Natural killer cell (primary cell): ENCODE results near the gene FGD4. TPM values are rescaled to one million over a fixed set of nuclear protein-coding genes. Genes with fewer than 3 reads are reported as not detected.

Source experiments
- ATAC-seq, 3 donors: fragments of 150-1000 bp in 2 of 3; fragments of 200-7000 bp in 1 of 3; cut with Tn5 transposase; 1 replicate in 1 of 3; 2 replicates in 2 of 3; pipeline ENCODE4 v1.10.0; 2021; ENCODE audit warnings: mild to moderate bottlenecking in 2 of 3, moderate library complexity in 2 of 3
- DNase-seq, 2 donors: peaks; one replicate each; pipeline versions ENCODE4 v3.0.0 to v3.0.0-alpha.2; 2013 to 2021; ENCODE audit warnings: mixed read lengths in 1 of 2
- H3K27ac ChIP-seq: one replicate; pipeline ENCODE4 v1.5.1; 2013; ENCODE audit warnings: mild to moderate bottlenecking, low read length
- H3K27me3 ChIP-seq: one replicate; pipeline ENCODE4 v1.6.1; 2013; ENCODE audit warnings: low read length; ENCODE audit not compliant: control insufficient read depth, insufficient read depth
- H3K36me3 ChIP-seq: one replicate; pipeline ENCODE4 v1.6.1; 2013; ENCODE audit warnings: low read length; ENCODE audit not compliant: control insufficient read depth, insufficient read depth
- H3K4me1 ChIP-seq: one replicate; pipeline ENCODE4 v1.6.1; 2013; ENCODE audit warnings: low read length; ENCODE audit not compliant: control insufficient read depth, insufficient read depth
- H3K4me3 ChIP-seq: one replicate; pipeline ENCODE4 v1.5.1; 2013; ENCODE audit warnings: low read length
- H3K9me3 ChIP-seq: one replicate; pipeline ENCODE4 v1.6.1; 2013; ENCODE audit warnings: low read length; ENCODE audit not compliant: control insufficient read depth, insufficient read depth
- H3K27ac Mint-ChIP-seq, 2 donors: one replicate each; pipeline ENCODE4 v1.8.0; 2022; ENCODE audit warnings: mild to moderate bottlenecking in 2 of 2, mixed read lengths in 2 of 2, moderate library complexity in 1 of 2
- H3K27me3 Mint-ChIP-seq, 2 donors: one replicate each; pipeline ENCODE4 v1.8.0; 2022; ENCODE audit warnings: low read depth in 2 of 2, mixed read lengths in 2 of 2
- H3K36me3 Mint-ChIP-seq: one replicate; pipeline ENCODE4 v1.8.0; 2022; ENCODE audit warnings: mixed read lengths
- H3K4me1 Mint-ChIP-seq, 2 donors: one replicate each; pipeline ENCODE4 v1.8.0; 2022; ENCODE audit warnings: mixed read lengths in 2 of 2
- H3K4me3 Mint-ChIP-seq: one replicate; pipeline ENCODE4 v1.8.0; 2022; ENCODE audit warnings: mild to moderate bottlenecking, moderate library complexity, mixed read lengths
- H3K9me3 Mint-ChIP-seq, 2 donors: one replicate each; pipeline ENCODE4 v1.8.0; 2022; ENCODE audit warnings: mixed read lengths in 2 of 2
- CTCF ChIP-seq: fragments of 200-600 bp; IDR thresholded peaks from one replicate; pipeline ENCODE4 v1.8.0; 2022; ENCODE audit warnings: antibody characterized with exemption
- WGBS: methylation state at CpG from one replicate; pipeline ENCODE4 v1.1.7; 2013; ENCODE audit warnings: missing lambda C conversion rate; ENCODE audit not compliant: insufficient coverage; 5-methylcytosine and 5-hydroxymethylcytosine counted together
- intact Hi-C: fragments of 100-400 bp; cut with micrococcal nuclease; formaldehyde crosslinking; loops from one replicate; pipeline ENCODE4 v1.14.2; 2022
- total RNA-seq, 4 donors: library from RNA; stranded (reverse); fragments of 120-200 nt in 1 of 4; gene quantifications; one replicate each; pipeline versions ENCODE4 v1.2.3 to v1.2.4, GENCODE V29; 2013 to 2022

Gene FGD4
- total RNA-seq, 3 donors from 2014 or later (not counting 1 experiment from before 2014, with no cell fraction given) = 0.68 to 3.5 (median 2.1) TPM

- Mint-ChIP-seq H3K27ac (no peak overlapping the region), H3K4me1 (no peaks in the 10 kb centered on the region), H3K4me3 (no peak overlapping the region), H3K36me3 (no peaks in the 10 kb centered on the region), H3K9me3 (no peaks in the 10 kb centered on the region), H3K27me3 (no peaks in the 10 kb centered on the region)
- TF ChIP-seq CTCF = no peak
- Histone ChIP-seq H3K36me3 (no peaks in the 10 kb centered on the region), H3K4me1 (no peaks in the 10 kb centered on the region), H3K4me3 (no peak overlapping the region), H3K27ac (no peak overlapping the region), H3K27me3 (no peaks in the 10 kb centered on the region), H3K9me3 (no peaks in the 10 kb centered on the region)
- intact Hi-C loops = no loop called here
- DNase-seq (no peak), ATAC-seq (no peak)
- WGBS = 95% methylated on average over 3 of the region's 3 CpGs
Observed at GRCh38 chr12:32603071-32603470, 203.7 kb downstream of the FGD4 start.

- WGBS = 78% methylated on average over 2 of the region's 2 CpGs
- intact Hi-C loops = no loop called here
Observed at GRCh38 chr12:32603858-32604257, 204.5 kb downstream of the FGD4 start.

GRCh38 chr12:32604565-32604964, 205.2 kb downstream of the FGD4 start:
- Histone ChIP-seq H3K36me3 (no peaks in the 10 kb centered on the region), H3K27me3 (no peaks in the 10 kb centered on the region), H3K4me3 (no peak overlapping the region), H3K9me3 (no peaks in the 10 kb centered on the region), H3K4me1 (no peaks in the 10 kb centered on the region), H3K27ac (no peak overlapping the region)
- intact Hi-C loops = no loop called here
- Mint-ChIP-seq H3K36me3 (no peaks in the 10 kb centered on the region), H3K27ac (no peak overlapping the region), H3K9me3 (no peaks in the 10 kb centered on the region), H3K4me3 (no peak overlapping the region), H3K27me3 (no peaks in the 10 kb centered on the region), H3K4me1 (no peaks in the 10 kb centered on the region)
- no peak for TF ChIP-seq CTCF
- DNase-seq (no peak), ATAC-seq (no peak)
- WGBS = 41% methylated on average over 2 of the region's 2 CpGs

More at GRCh38 chr12:32603858-32604257, 204.5 kb downstream of the FGD4 start:
- TF ChIP-seq CTCF = no peak
- ATAC-seq = no peak
- Histone ChIP-seq H3K27me3 (no peaks in the 10 kb centered on the region), H3K4me3 (no peak overlapping the region), H3K27ac (no peak overlapping the region), H3K9me3 (no peaks in the 10 kb centered on the region), H3K4me1 (no peaks in the 10 kb centered on the region), H3K36me3 (no peaks in the 10 kb centered on the region)
- no peak for DNase-seq
- Mint-ChIP-seq H3K4me1 (no peaks in the 10 kb centered on the region), H3K4me3 (no peak overlapping the region), H3K36me3 (no peaks in the 10 kb centered on the region), H3K27ac (no peak overlapping the region), H3K9me3 (no peaks in the 10 kb centered on the region), H3K27me3 (no peaks in the 10 kb centered on the region)

- H3K36me3 ChIP-seq = no peaks in the 10 kb centered on the region
- H3K4me3 ChIP-seq = no peak overlapping the region
- TF ChIP-seq CTCF = no peak
- DNase-seq = no peak
- no peaks in the 10 kb centered on the region for H3K9me3 ChIP-seq
- no peak overlapping the region for H3K4me3 Mint-ChIP-seq
- no peaks in the 10 kb centered on the region for H3K27me3 Mint-ChIP-seq
- intact Hi-C loops = no loop called here
- H3K9me3 Mint-ChIP-seq = no peaks in the 10 kb centered on the region
- H3K4me1 Mint-ChIP-seq = no peaks in the 10 kb centered on the region
- no peak overlapping the region for H3K27ac ChIP-seq
- 100% methylated on average over 3 of the region's 3 CpGs for WGBS
- no peak for ATAC-seq
- no peaks in the 10 kb centered on the region for H3K36me3 Mint-ChIP-seq
- no peak overlapping the region for H3K27ac Mint-ChIP-seq
- H3K4me1 ChIP-seq = no peaks in the 10 kb centered on the region
- H3K27me3 ChIP-seq = no peaks in the 10 kb centered on the region
Observed at GRCh38 chr12:32605326-32606095, 206.2 kb downstream of the FGD4 start.
